Measurements from ENCODE around the gene ZC3HAV1. TPM values are rescaled to one million over a fixed set of nuclear protein-coding genes. Genes with fewer than 3 reads are reported as not detected.
A peak's percentile ranks its signal among the peaks of the same experiment; 100 is the strongest.

Gene ZC3HAV1
- total and polyA plus RNA-seq, 2 of the 13 experiments (the other 11 are each of a cell fraction or from before 2014, with no cell fraction given), result 12.7 to 23.7 TPM

GRCh38 chr7:139033346-139034114 lies 76.0 kb downstream of the ZC3HAV1 start:
- DNase-seq (ENCODE audit: low spot score), result no peak
- no peak for TF ChIP-seq TP53 (CRISPR knock-in tag; conservative IDR thresholded peaks at IDR 0.05)
- TF ChIP-seq KLF6 (CRISPR knock-in tag; IDR thresholded peaks at IDR 0.05), result no peak
- no peak for TF ChIP-seq ZNF317 (CRISPR knock-in tag; IDR thresholded peaks at IDR 0.05)
- TF ChIP-seq ZNF709 (CRISPR knock-in tag; IDR thresholded peaks at IDR 0.05), result no peak
- TF ChIP-seq TBX2 (CRISPR knock-in tag; IDR thresholded peaks at IDR 0.05; ENCODE audit: borderline replicate concordance), result no peak
- no peak for TF ChIP-seq TRAFD1 (CRISPR knock-in tag; IDR thresholded peaks at IDR 0.05; ENCODE audit: borderline replicate concordance)
- TF ChIP-seq FOXO4 (CRISPR knock-in tag; conservative IDR thresholded peaks at IDR 0.05), result no peak
- no peak for TF ChIP-seq ZNF550 (CRISPR knock-in tag; IDR thresholded peaks at IDR 0.05; ENCODE audit: borderline replicate concordance)
- TF ChIP-seq ZNF292 (CRISPR knock-in tag; IDR thresholded peaks at IDR 0.05; ENCODE audit: borderline replicate concordance, low read depth), result no peak
- no peak for TF ChIP-seq ZNF780A (CRISPR knock-in tag; IDR thresholded peaks at IDR 0.05)
- TF ChIP-seq NCOA2 (CRISPR knock-in tag; IDR thresholded peaks at IDR 0.05), result no peak
- no peak for TF ChIP-seq BRD4 (CRISPR knock-in tag; IDR thresholded peaks at IDR 0.05)
- no peak for TF ChIP-seq ISX (CRISPR knock-in tag; conservative IDR thresholded peaks at IDR 0.05)
- intact Hi-C loops (cut with micrococcal nuclease; ENCODE audit: unreplicated experiment) (no loop called here), in situ Hi-C loops (cut with HindIII; ENCODE audit: extremely low pct_ligation_motif_present, low pct_unique_long_range_greater_than_20kb) (no loop called here)
- H3K79me2 ChIP-seq (ENCODE audit: insufficient read depth, low read length), result peaks cover 10% of the 10 kb centered on the region
- ATAC-seq, result no peak
- peaks cover 4% of the 10 kb centered on the region; the same call in 1 of the 2 replicates for H4K20me1 ChIP-seq (ENCODE audit: insufficient read depth, low read length)
- ChIA-PET CTCF (ENCODE audit: low intra/inter-chr PET ratio, low total read pairs) (no interaction called here), POLR2A (no interaction called here)
- H3K9ac ChIP-seq (ENCODE audit: insufficient read depth, low read depth, low read length), result no peak overlapping the region
- peaks cover 0 to 2% of the 10 kb centered on the region in 2 experiments; a peak in 1 of 5 replicates for H3K36me3 ChIP-seq (replicated peaks in 1 of 2; ENCODE audit: control insufficient read depth in 1 of 2, insufficient read depth in 2 of 2, low read length in 2 of 2)
- no peaks in the 10 kb centered on the region for H3K27me3 ChIP-seq (ENCODE audit: control insufficient read depth in 1 of 2, insufficient read depth in 2 of 2, low read length in 2 of 2)
- no TSS peak for BruUV-seq (replicated peaks)
- WGBS (ENCODE audit: low lambda C conversion rate), result 52% methylated on average over 5 of the region's 6 CpGs
- H3K4me3 ChIP-seq (replicated peaks in 1 of 3; ENCODE audit: insufficient read depth in 1 of 3, low read depth in 2 of 3, low read length in 3 of 3), result 0 out of 6 replicates have a peak overlapping the region, but pooled peaks of 1 of the 3 experiments have one; percentile 16
- H3K4me2 ChIP-seq (ENCODE audit: low read depth, low read length), result peak overlapping the region; percentile 35; the same call in 1 of the 2 replicates
- H3K4me1 ChIP-seq (ENCODE audit: insufficient read depth, low read length), result peaks cover 57% of the 10 kb centered on the region
- FAIRE-seq, result no peak
- H3K9me3 ChIP-seq (ENCODE audit: low read length), result no peaks in the 10 kb centered on the region
- no peak overlapping the region for H2AFZ ChIP-seq (ENCODE audit: low read length)
- H3K27ac ChIP-seq (ENCODE audit: extremely low read length, insufficient read depth, low read length), result no peak overlapping the region
